ENCODE measurements around the gene COPE.

DNA sequence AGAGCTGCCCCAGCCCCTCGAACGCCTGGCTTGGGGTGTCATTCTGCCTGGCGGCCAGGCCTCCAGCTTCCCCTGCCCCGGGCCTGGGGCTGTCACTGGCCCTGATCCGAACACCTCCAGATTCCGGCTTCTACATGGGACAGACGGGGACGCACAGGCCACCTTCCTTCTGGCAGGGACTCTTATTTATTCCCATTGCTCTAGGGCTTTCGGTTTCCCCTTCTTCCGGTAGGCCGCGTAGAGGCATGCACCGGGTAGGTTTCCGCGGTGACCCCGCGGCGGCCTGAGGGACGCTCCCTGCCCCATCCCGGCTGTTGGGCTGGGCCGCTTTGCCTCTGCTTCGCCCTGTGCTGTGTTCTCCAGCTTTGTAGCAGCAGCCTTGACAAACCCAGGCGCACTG is 51.4 kb downstream of the COPE start:
- TF ChIP-seq EZH2 (IDR thresholded peaks at IDR 0.05; ENCODE audit: low read depth, low read length, severe bottlenecking): no peak
- TF ChIP-seq ZNF274 (IDR thresholded peaks at IDR 0.05; ENCODE audit: borderline replicate concordance, extremely low read depth, low read length): no peak
- TF ChIP-seq, protein P1, sequence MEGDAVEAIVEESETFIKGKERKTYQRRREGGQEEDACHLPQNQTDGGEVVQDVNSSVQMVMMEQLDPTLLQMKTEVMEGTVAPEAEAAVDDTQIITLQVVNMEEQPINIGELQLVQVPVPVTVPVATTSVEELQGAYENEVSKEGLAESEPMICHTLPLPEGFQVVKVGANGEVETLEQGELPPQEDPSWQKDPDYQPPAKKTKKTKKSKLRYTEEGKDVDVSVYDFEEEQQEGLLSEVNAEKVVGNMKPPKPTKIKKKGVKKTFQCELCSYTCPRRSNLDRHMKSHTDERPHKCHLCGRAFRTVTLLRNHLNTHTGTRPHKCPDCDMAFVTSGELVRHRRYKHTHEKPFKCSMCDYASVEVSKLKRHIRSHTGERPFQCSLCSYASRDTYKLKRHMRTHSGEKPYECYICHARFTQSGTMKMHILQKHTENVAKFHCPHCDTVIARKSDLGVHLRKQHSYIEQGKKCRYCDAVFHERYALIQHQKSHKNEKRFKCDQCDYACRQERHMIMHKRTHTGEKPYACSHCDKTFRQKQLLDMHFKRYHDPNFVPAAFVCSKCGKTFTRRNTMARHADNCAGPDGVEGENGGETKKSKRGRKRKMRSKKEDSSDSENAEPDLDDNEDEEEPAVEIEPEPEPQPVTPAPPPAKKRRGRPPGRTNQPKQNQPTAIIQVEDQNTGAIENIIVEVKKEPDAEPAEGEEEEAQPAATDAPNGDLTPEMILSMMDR (IDR thresholded peaks at IDR 0.05; ENCODE audit: control extremely low read depth in 1 of 3, insufficient read depth in 1 of 3, low read depth in 1 of 3, low read length in 3 of 3): no peak
- no peak for TF ChIP-seq JUND (IDR thresholded peaks at IDR 0.05; ENCODE audit: low read length)
- TF ChIP-seq KDM4A (IDR thresholded peaks at IDR 0.05; ENCODE audit: low read depth, low read length, severe bottlenecking): no peak
- no peak for TF ChIP-seq JUN (IDR thresholded peaks at IDR 0.05; ENCODE audit: low read depth, low read length)
- no peak for TF ChIP-seq POLR2A (IDR thresholded peaks at IDR 0.05; ENCODE audit: control extremely low read depth in 1 of 2, low read depth in 2 of 2, low read length in 2 of 2)
